CD4-positive, alpha-beta T cell (primary cell): ENCODE measurements around the gene SUCLG2. TPM values are rescaled to one million over a fixed set of nuclear protein-coding genes. Genes with fewer than 3 reads are reported as not detected.

Experiments used
- ATAC-seq: fragments of 200-7000 bp; cut with Tn5 transposase; one replicate; pipeline ENCODE4 v1.10.0; 2022; ENCODE audit warnings: mild to moderate bottlenecking; ENCODE audit not compliant: poor library complexity
- CTCF ChIA-PET: fragments of 350-600 bp; sonication (Branson Sonifier 250); formaldehyde crosslinking; loops from one replicate; lab custom pipeline; 2021; ENCODE audit warnings: antibody characterized with exemption, inconsistent platforms; lab: Charles Lee
- POLR2A ChIA-PET: fragments of 350-600 bp; sonication (Branson Sonifier 250); formaldehyde crosslinking; loops from one replicate; lab custom pipeline; 2021; ENCODE audit warnings: antibody characterized with exemption, inconsistent platforms; lab: Charles Lee
- DNase-seq, 14 experiments: peaks; one replicate each; pipeline ENCODE4 v3.0.0-alpha.2; 2013 to 2020; ENCODE audit warnings: mixed read lengths in 2 of 14
- H3K27ac ChIP-seq, 2 donors: one replicate each; pipeline versions ENCODE4 v1.5.1 to v1.7.0; 2013; ENCODE audit warnings: low read length in 2 of 2, low read depth in 1 of 2, mild to moderate bottlenecking in 1 of 2
- H3K27me3 ChIP-seq, 2 experiments: 1 replicate in 1 of 2; 2 replicates in 1 of 2; pipeline versions ENCODE4 v1.6.1 to v1.7.0; 2013; ENCODE audit warnings: low read length in 2 of 2, control low read depth in 1 of 2, mild to moderate bottlenecking in 1 of 2, moderate library complexity in 1 of 2; ENCODE audit not compliant: insufficient read depth in 2 of 2, control insufficient read depth in 1 of 2
- H3K36me3 ChIP-seq: one replicate; pipeline ENCODE4 v1.6.1; 2013; ENCODE audit warnings: low read length, control low read depth; ENCODE audit not compliant: insufficient read depth
- H3K4me1 ChIP-seq: one replicate; pipeline ENCODE4 v1.6.1; 2013; ENCODE audit warnings: low read length, control low read depth; ENCODE audit not compliant: insufficient read depth
- H3K4me3 ChIP-seq: one replicate; pipeline ENCODE4 v1.5.1; 2013; ENCODE audit warnings: mild to moderate bottlenecking, low read length, moderate library complexity
- H3K9me3 ChIP-seq, 2 experiments: 1 replicate in 1 of 2; 2 replicates in 1 of 2; pipeline versions ENCODE4 v1.6.1 to v1.7.0; 2013; ENCODE audit warnings: low read length in 2 of 2, mild to moderate bottlenecking in 2 of 2, control low read depth in 1 of 2, moderate library complexity in 1 of 2; ENCODE audit not compliant: control insufficient read depth in 1 of 2, insufficient read depth in 1 of 2
- H3K27ac Mint-ChIP-seq: one replicate; pipeline ENCODE4 v1.8.0; 2020; ENCODE audit warnings: mixed read lengths
- H3K27me3 Mint-ChIP-seq: one replicate; pipeline ENCODE4 v1.8.0; 2021; ENCODE audit warnings: mixed read lengths
- H3K36me3 Mint-ChIP-seq: one replicate; pipeline ENCODE4 v1.8.0; 2021; ENCODE audit warnings: low read depth, mixed read lengths
- H3K4me1 Mint-ChIP-seq: one replicate; pipeline ENCODE4 v1.8.0; 2021; ENCODE audit warnings: low read depth, mixed read lengths
- H3K4me3 Mint-ChIP-seq: one replicate; pipeline ENCODE4 v1.8.0; 2020; ENCODE audit warnings: mild to moderate bottlenecking, mixed read lengths
- H3K9me3 Mint-ChIP-seq: one replicate; pipeline ENCODE4 v1.8.0; 2020; ENCODE audit warnings: mixed read lengths
- CTCF ChIP-seq: fragments of 200-600 bp; IDR thresholded peaks from one replicate; pipeline ENCODE4 v1.8.0; 2022; ENCODE audit warnings: antibody characterized with exemption, mild to moderate bottlenecking
- intact Hi-C, 2 experiments: fragments of 100-400 bp; cut with DNase I in 1 of 2; cut with micrococcal nuclease in 1 of 2; formaldehyde crosslinking; loops; one replicate each; pipeline versions ENCODE4 v1.15.1 to v1.9.0; 2023 to 2025; cut with DNase I, micrococcal nuclease
- total RNA-seq, 174 experiments: library from RNA in 2 of 174; stranded (reverse) in 2 of 174; gene quantifications; one replicate each; pipeline ENCODE4 v1.2.3 and lab custom pipeline; 2021 to 2026

SUCLG2 gene
- total RNA-seq, 2 experiments from 2014 or later: 51.7 to 52.4 TPM

DNA sequence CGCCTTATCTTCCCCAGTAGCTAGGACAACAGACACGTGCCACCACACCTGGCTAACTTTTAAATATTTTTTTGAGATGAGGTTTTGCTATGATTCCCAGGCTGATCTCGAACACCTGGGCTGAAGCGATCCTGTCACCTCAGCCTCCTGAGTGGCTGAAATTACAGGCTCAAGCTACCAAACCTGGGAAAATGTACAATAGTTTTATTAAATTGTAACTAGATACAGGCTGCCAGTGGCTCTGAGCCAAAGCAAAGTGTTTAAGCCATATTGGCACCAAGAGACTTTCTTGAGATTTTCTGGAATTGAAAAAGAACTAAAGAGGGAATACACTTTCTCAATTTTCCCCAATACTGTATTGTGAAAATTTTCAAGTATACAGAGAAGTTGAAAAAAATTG is 204.3 kb downstream of the SUCLG2 start:
- Histone ChIP-seq H3K36me3 (peaks cover 8% of the 10 kb centered on the region), H3K9me3 (no peaks in the 10 kb centered on the region), H3K27me3 (no peaks in the 10 kb centered on the region), H3K27ac (no peak overlapping the region), H3K4me3 (no peak overlapping the region), H3K4me1 (no peaks in the 10 kb centered on the region)
- Mint-ChIP-seq H3K27ac (no peak overlapping the region), H3K4me3 (no peak overlapping the region), H3K9me3 (no peaks in the 10 kb centered on the region), H3K4me1 (peaks cover 4% of the 10 kb centered on the region), H3K36me3 (peaks cover 33% of the 10 kb centered on the region), H3K27me3 (no peaks in the 10 kb centered on the region)
- intact Hi-C loops: no loop called here
- CTCF ChIA-PET: interaction anchor here (0.7 kb wide), 2 partner anchors 269 to 1569 kb away, joined by 3 to 4 read pairs; no protein-coding TSS in a partner anchor
- no peak for TF ChIP-seq CTCF
- DNase-seq (no peak), ATAC-seq (no peak)
- POLR2A ChIA-PET: no interaction called here

DNA sequence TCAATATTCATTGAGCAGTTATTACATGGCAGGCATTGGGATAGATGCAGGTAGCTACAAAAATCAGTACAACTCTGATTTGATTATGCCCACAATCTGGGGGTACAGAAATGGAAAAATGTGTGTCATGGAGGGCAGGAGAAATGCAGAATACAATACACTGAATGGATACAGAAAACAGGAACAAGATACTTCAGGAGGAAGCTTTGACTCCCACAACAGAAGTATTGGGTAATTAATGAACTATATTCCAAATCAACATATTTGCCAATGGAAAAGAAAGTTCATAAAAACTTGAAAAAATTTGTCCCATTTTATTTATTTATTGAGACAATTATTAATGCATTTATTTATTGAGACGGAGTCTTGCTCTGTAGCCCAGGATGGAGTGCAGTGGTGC is 207.0 kb downstream of the SUCLG2 start:
- Histone ChIP-seq H3K27me3 (no peaks in the 10 kb centered on the region), H3K9me3 (no peaks in the 10 kb centered on the region), H3K36me3 (no peaks in the 10 kb centered on the region), H3K4me1 (no peaks in the 10 kb centered on the region), H3K27ac (no peak overlapping the region), H3K4me3 (no peak overlapping the region)
- intact Hi-C loops: no loop called here
- ChIA-PET POLR2A (interaction anchor here (0.6 kb wide), 1 partner anchor 699 kb away, joined by 3 read pairs; no protein-coding TSS in a partner anchor), CTCF (no interaction called here)
- no peak for DNase-seq
- Mint-ChIP-seq H3K27me3 (no peaks in the 10 kb centered on the region), H3K4me3 (no peak overlapping the region), H3K27ac (no peak overlapping the region), H3K36me3 (peaks cover 27% of the 10 kb centered on the region), H3K9me3 (no peaks in the 10 kb centered on the region), H3K4me1 (peaks cover 4% of the 10 kb centered on the region)
- ATAC-seq: no peak
- no peak for TF ChIP-seq CTCF

DNA sequence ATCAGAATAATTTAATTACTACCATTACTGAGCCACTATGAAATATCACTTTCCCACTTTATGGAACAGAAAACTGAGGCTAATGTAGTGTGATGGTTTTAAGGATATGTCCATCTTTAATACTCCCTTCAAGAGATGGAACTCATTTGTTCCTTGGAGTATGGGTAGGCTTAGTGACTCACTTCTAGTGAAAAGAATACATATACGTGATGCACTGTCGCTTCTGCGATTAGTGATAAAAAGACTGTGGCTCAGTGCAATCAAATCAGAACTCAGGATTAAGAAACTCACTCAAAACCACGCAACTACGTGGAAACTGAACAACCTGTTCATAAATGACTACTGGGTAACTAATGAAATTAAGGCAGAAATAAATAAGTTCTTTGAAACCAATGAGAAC is 216.6 kb downstream of the SUCLG2 start:
- POLR2A ChIA-PET: no interaction called here
- Mint-ChIP-seq H3K9me3 (peaks cover 5% of the 10 kb centered on the region), H3K4me1 (peaks cover 27% of the 10 kb centered on the region), H3K4me3 (no peak overlapping the region), H3K27ac (no peak overlapping the region), H3K36me3 (peaks cover 75% of the 10 kb centered on the region), H3K27me3 (no peaks in the 10 kb centered on the region)
- no peak overlapping the region for H3K4me3 ChIP-seq
- ATAC-seq (no peak), DNase-seq (no peak)
- H3K9me3 ChIP-seq: peaks cover 0 to 6% of the 10 kb centered on the region in 2 experiments
- peaks cover 3% of the 10 kb centered on the region for H3K36me3 ChIP-seq
- no peak overlapping the region for H3K27ac ChIP-seq
- no peak for TF ChIP-seq CTCF
- CTCF ChIA-PET: no interaction called here
- no peaks in the 10 kb centered on the region for H3K27me3 ChIP-seq
- intact Hi-C loops: no loop called here
- no peaks in the 10 kb centered on the region for H3K4me1 ChIP-seq
